ENCODE data around the gene FAM151A.

Gene FAM151A

GRCh38 chr1:54604051-54604450 is 19.3 kb downstream of the FAM151A start:
- no peak for DNase-seq (ENCODE audit: low read depth)

GRCh38 chr1:54603241-54603640 is 20.1 kb downstream of the FAM151A start:
- DNase-seq (ENCODE audit: low read depth), result no peak

GRCh38 chr1:54602554-54602953 is 20.8 kb downstream of the FAM151A start:
- DNase-seq (ENCODE audit: low read depth), result no peak

GRCh38 chr1:54601730-54602129 is 21.6 kb downstream of the FAM151A start:
- no peak for DNase-seq (ENCODE audit: low read depth)

GRCh38 chr1:54600947-54601721 is 22.2 kb downstream of the FAM151A start:
- no peak for DNase-seq (ENCODE audit: low read depth)

GRCh38 chr1:54599211-54599823 is 24.0 kb downstream of the FAM151A start:
- no peak for DNase-seq (ENCODE audit: low read depth)

- DNase-seq (ENCODE audit: low read depth), result no peak
Observed at GRCh38 chr1:54597455-54598030, 25.8 kb downstream of the FAM151A start.

- DNase-seq (ENCODE audit: low read depth), result no peak
Observed at GRCh38 chr1:54596756-54597155, 26.6 kb downstream of the FAM151A start.

- DNase-seq (ENCODE audit: low read depth), result no peak
Observed at GRCh38 chr1:54595956-54596498, 27.3 kb downstream of the FAM151A start.

GRCh38 chr1:54594463-54594862 is 28.9 kb downstream of the FAM151A start:
- DNase-seq (ENCODE audit: low read depth), result no peak

GRCh38 chr1:54593571-54594160 is 29.7 kb downstream of the FAM151A start:
- no peak for DNase-seq (ENCODE audit: low read depth)

GRCh38 chr1:54591127-54591756 is 32.1 kb downstream of the FAM151A start:
- no peak for DNase-seq (ENCODE audit: low read depth)

GRCh38 chr1:54588377-54588776 is 34.9 kb downstream of the FAM151A start:
- DNase-seq (ENCODE audit: low read depth), result no peak

GRCh38 chr1:54585181-54586066 is 37.9 kb downstream of the FAM151A start:
- no peak for DNase-seq (ENCODE audit: low read depth)

- no peak for DNase-seq (ENCODE audit: low read depth)
Observed at GRCh38 chr1:54584575-54584974, 38.8 kb downstream of the FAM151A start.

GRCh38 chr1:54583871-54584270 is 39.5 kb downstream of the FAM151A start:
- no peak for DNase-seq (ENCODE audit: low read depth)

GRCh38 chr1:54583307-54583686 is 40.0 kb downstream of the FAM151A start:
- no peak for DNase-seq (ENCODE audit: low read depth)

- DNase-seq (ENCODE audit: low read depth), result no peak
Observed at GRCh38 chr1:54582566-54583306, 40.6 kb downstream of the FAM151A start.

GRCh38 chr1:54581621-54582035 is 41.7 kb downstream of the FAM151A start:
- no peak for DNase-seq (ENCODE audit: low read depth)

- DNase-seq (ENCODE audit: low read depth), result no peak
Observed at GRCh38 chr1:54580856-54581550, 42.3 kb downstream of the FAM151A start.

Measured in non-pigmented ciliary epithelial cell (primary cell).